DOHH2 (cell line): ENCODE measurements around the gene CCDC61.

Source experiments
- H3F3A ChIP-seq: fragments of 200-600 bp; sonication (generic), shearing (Covaris generic); 2 replicates; pipeline ENCODE4 v1.6.0; 2016; ENCODE audit warnings: antibody characterized with exemption, mild to moderate bottlenecking; ENCODE audit not compliant: control insufficient read depth, insufficient read depth
- H3K27ac ChIP-seq: fragments of 200-600 bp; sonication (generic); 2 replicates; pipeline ENCODE4 v1.5.1; 2014; ENCODE audit warnings: low read depth, mild to moderate bottlenecking, low read length, moderate library complexity
- H3K27me3 ChIP-seq: fragments of 200-600 bp; sonication (generic); 2 replicates; pipeline ENCODE4 v1.6.1; 2014; ENCODE audit warnings: mild to moderate bottlenecking, low read length, mixed read lengths; ENCODE audit not compliant: control insufficient read depth
- H3K36me3 ChIP-seq: fragments of 200-600 bp; sonication (generic); 2 replicates; pipeline ENCODE4 v1.6.1; 2014; ENCODE audit warnings: mild to moderate bottlenecking, low read length, moderate library complexity, mixed read lengths; ENCODE audit not compliant: control insufficient read depth
- H3K4me1 ChIP-seq: fragments of 200-600 bp; sonication (generic); 2 replicates; pipeline ENCODE4 v1.6.1; 2014; ENCODE audit warnings: mild to moderate bottlenecking, low read length, mixed read lengths; ENCODE audit not compliant: control insufficient read depth
- H3K4me2 ChIP-seq: fragments of 200-600 bp; sonication (generic); 2 replicates; pipeline ENCODE4 v1.6.0; 2014; ENCODE audit warnings: mild to moderate bottlenecking, low read length, moderate library complexity
- H3K4me3 ChIP-seq: fragments of 200-600 bp; sonication (generic); 2 replicates; pipeline ENCODE4 v1.5.1; 2014; ENCODE audit warnings: mild to moderate bottlenecking, low read length, mixed read lengths
- H3K79me2 ChIP-seq: fragments of 200-600 bp; sonication (generic); 2 replicates; pipeline ENCODE4 v1.6.1; 2014; ENCODE audit warnings: mild to moderate bottlenecking, low read length, mixed read lengths; ENCODE audit not compliant: control insufficient read depth
- H3K9me2 ChIP-seq: fragments of 200-600 bp; sonication (generic); replicated peaks from 2 replicates; pipeline ENCODE4 v1.6.1; 2014; ENCODE audit warnings: mild to moderate bottlenecking, low read length, mixed read lengths; ENCODE audit not compliant: control insufficient read depth
- H3K9me3 ChIP-seq: fragments of 200-600 bp; sonication (generic); 2 replicates; pipeline ENCODE4 v1.6.1; 2014; ENCODE audit warnings: antibody characterized with exemption, low read length, mixed read lengths; ENCODE audit not compliant: control insufficient read depth, insufficient read depth
- H4K20me1 ChIP-seq: fragments of 200-600 bp; sonication (generic); 2 replicates; pipeline ENCODE4 v1.6.0; 2014; ENCODE audit warnings: low read depth, mild to moderate bottlenecking, antibody characterized with exemption, low read length, moderate library complexity; ENCODE audit not compliant: control insufficient read depth, insufficient read depth
- EZH2phosphoT487 ChIP-seq: fragments of 200-600 bp; sonication (generic); IDR thresholded peaks from 2 replicates; pipeline ENCODE4 v1.6.1; 2017; ENCODE audit warnings: borderline replicate concordance, mild to moderate bottlenecking, antibody characterized with exemption, low read length, moderate library complexity, mixed read lengths
- TF ChIP-seq, protein P1 (sequence below): fragments of 200-600 bp; sonication (generic); IDR thresholded peaks from one replicate; pipeline ENCODE4 v1.5.1; 2014; ENCODE audit warnings: antibody characterized with exemption, mild to moderate bottlenecking, low read depth, low read length; ENCODE audit not compliant: poor library complexity, severe bottlenecking

CCDC61 gene

DNA sequence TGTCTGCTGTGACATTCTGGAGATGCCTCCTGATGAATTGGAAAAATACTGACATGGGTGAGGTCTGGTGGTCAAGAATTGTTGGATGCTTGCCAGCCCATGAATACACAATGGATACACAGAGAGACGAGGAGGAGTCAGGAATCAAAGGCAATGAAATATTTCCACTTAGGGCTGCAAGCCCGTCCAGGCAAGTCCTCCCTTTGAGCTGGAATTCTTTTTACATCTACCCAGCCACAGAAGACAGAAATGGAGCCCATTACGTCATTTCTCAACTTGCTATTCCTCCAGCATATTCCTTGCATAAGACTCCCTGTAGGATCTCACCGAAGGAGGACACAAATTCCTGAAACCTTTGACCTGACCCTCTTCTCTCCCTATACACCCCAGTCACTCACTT lies 61.3 kb downstream of the CCDC61 start:
- H3K4me2 ChIP-seq = no peak overlapping the region
- H3K4me3 ChIP-seq = no peak overlapping the region
- TF ChIP-seq, protein P1, sequence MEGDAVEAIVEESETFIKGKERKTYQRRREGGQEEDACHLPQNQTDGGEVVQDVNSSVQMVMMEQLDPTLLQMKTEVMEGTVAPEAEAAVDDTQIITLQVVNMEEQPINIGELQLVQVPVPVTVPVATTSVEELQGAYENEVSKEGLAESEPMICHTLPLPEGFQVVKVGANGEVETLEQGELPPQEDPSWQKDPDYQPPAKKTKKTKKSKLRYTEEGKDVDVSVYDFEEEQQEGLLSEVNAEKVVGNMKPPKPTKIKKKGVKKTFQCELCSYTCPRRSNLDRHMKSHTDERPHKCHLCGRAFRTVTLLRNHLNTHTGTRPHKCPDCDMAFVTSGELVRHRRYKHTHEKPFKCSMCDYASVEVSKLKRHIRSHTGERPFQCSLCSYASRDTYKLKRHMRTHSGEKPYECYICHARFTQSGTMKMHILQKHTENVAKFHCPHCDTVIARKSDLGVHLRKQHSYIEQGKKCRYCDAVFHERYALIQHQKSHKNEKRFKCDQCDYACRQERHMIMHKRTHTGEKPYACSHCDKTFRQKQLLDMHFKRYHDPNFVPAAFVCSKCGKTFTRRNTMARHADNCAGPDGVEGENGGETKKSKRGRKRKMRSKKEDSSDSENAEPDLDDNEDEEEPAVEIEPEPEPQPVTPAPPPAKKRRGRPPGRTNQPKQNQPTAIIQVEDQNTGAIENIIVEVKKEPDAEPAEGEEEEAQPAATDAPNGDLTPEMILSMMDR = no peak
- no peak for TF ChIP-seq EZH2phosphoT487
- H3K36me3 ChIP-seq = no peaks in the 10 kb centered on the region
- H3F3A ChIP-seq = no peaks in the 10 kb centered on the region
- H3K27ac ChIP-seq = no peak overlapping the region
- no peaks in the 10 kb centered on the region for H3K9me2 ChIP-seq
- H3K4me1 ChIP-seq = no peaks in the 10 kb centered on the region
- peaks cover 21% of the 10 kb centered on the region for H3K27me3 ChIP-seq
- H3K9me3 ChIP-seq = 0 out of 2 replicates have a peak, but pooled peaks cover 3% of the 10 kb centered on the region
- H3K79me2 ChIP-seq = no peaks in the 10 kb centered on the region
- H4K20me1 ChIP-seq = no peaks in the 10 kb centered on the region

DNA sequence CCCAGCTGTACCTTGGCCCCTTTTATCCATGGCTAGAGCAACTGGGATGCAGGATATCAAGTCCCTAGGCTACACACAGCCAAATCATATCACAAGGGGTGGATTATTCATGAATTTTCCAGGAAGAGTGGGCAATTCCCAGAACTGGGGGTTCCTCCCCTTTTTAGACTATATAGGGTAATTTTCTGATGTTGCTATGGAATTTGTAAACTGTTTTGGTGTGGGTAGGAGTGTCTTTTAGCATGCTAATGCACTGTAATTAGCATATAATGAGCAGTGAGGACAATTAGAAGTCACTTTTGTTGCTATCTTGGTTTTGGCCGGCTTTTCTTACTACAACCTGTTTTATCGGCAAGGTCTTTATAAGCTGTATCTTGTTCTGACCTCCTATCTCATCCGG lies 63.5 kb downstream of the CCDC61 start:
- Histone ChIP-seq H3K36me3 (no peaks in the 10 kb centered on the region), H3K27me3 (peaks cover 17% of the 10 kb centered on the region)
- no peak for TF ChIP-seq EZH2phosphoT487
- TF ChIP-seq, protein P1 = no peak

DNA sequence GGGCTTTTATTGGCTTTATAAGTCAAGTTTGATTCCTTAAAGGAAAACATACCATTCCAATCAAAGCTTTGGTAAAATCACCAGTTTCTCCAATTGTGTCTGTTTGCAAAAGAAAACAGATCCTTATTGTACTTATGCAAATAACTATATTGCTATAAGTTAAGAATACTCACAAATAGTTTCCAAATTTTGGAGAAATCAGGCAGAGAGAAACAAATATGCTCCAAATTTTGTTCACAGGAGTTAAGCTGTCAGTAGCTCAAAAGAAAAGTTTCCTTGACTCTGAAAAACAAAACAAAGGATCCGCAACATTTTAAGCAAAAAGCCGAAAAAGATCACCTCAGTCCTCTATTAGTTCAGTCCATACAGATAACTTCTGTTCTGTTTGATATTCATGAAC lies 64.7 kb downstream of the CCDC61 start:
- H3K9me3 ChIP-seq = 0 out of 2 replicates have a peak, but pooled peaks cover 3% of the 10 kb centered on the region
- no peaks in the 10 kb centered on the region for H3K79me2 ChIP-seq
- H3K27me3 ChIP-seq = peaks cover 8% of the 10 kb centered on the region
- no peaks in the 10 kb centered on the region for H3F3A ChIP-seq
- no peaks in the 10 kb centered on the region for H3K9me2 ChIP-seq
- H3K4me3 ChIP-seq = no peak overlapping the region
- no peaks in the 10 kb centered on the region for H4K20me1 ChIP-seq
- H3K4me1 ChIP-seq = no peaks in the 10 kb centered on the region
- H3K4me2 ChIP-seq = no peak overlapping the region
- H3K36me3 ChIP-seq = no peaks in the 10 kb centered on the region
- no peak overlapping the region for H3K27ac ChIP-seq
- no peak for TF ChIP-seq EZH2phosphoT487
- TF ChIP-seq, protein P1 = no peak

More for the DNA sequence above, 63.5 kb downstream of the CCDC61 start:
- no peaks in the 10 kb centered on the region for H3K79me2 ChIP-seq
- H3K4me2 ChIP-seq = no peak overlapping the region
- no peaks in the 10 kb centered on the region for H3K4me1 ChIP-seq
- H3K4me3 ChIP-seq = no peak overlapping the region
- no peaks in the 10 kb centered on the region for H3K9me2 ChIP-seq
- 0 out of 2 replicates have a peak, but pooled peaks cover 3% of the 10 kb centered on the region for H3K9me3 ChIP-seq
- H4K20me1 ChIP-seq = no peaks in the 10 kb centered on the region
- no peak overlapping the region for H3K27ac ChIP-seq
- H3F3A ChIP-seq = no peaks in the 10 kb centered on the region
